UCSD-AML1 (cell line): Measurements from ENCODE around the gene PAXX.
A peak's percentile ranks its signal among the peaks of the same experiment; 100 is the strongest.

Experiments used
- DNase-seq: peaks from one replicate; lab custom pipeline; 2025; ENCODE audit not compliant: unreplicated experiment; lab: John Stamatoyannopoulos, UW

Gene PAXX

GRCh38 chr9:136964833-136965422 lies 27.3 kb upstream of the PAXX start:
- DNase-seq = no peak

GRCh38 chr9:136965771-136966484 lies 26.3 kb upstream of the PAXX start:
- no peak for DNase-seq

GRCh38 chr9:136968333-136969127 lies 23.7 kb upstream of the PAXX start:
- DNase-seq = no peak

- DNase-seq = no peak
These were observed 23.1 kb upstream of the PAXX start for GRCh38 chr9:136969150-136969549.

- DNase-seq = no peak
These were observed 22.4 kb upstream of the PAXX start for GRCh38 chr9:136969774-136970173.

- no peak for DNase-seq
These were observed 21.9 kb upstream of the PAXX start for GRCh38 chr9:136970361-136970760.

GRCh38 chr9:136971746-136972145 lies 20.5 kb upstream of the PAXX start:
- no peak for DNase-seq

- no peak for DNase-seq
These were observed 19.9 kb upstream of the PAXX start for GRCh38 chr9:136972335-136972734.

- no peak for DNase-seq
These were observed 19.5 kb upstream of the PAXX start for GRCh38 chr9:136972743-136973142.

- no peak for DNase-seq
These were observed 18.3 kb upstream of the PAXX start for GRCh38 chr9:136973618-136974617.

GRCh38 chr9:136974817-136975535 lies 17.2 kb upstream of the PAXX start:
- DNase-seq = no peak

GRCh38 chr9:136975644-136976043 lies 16.6 kb upstream of the PAXX start:
- DNase-seq = peak; percentile 64

- no peak for DNase-seq
These were observed 15.0 kb upstream of the PAXX start, which contains the start of gene PTGDS for GRCh38 chr9:136977223-136977622. Gene PTGDS (plus strand): TSS chr9:136977504. CDS start chr9:136977579, 75 bp downstream.

GRCh38 chr9:136977649-136978072 lies 14.6 kb upstream of the PAXX start:
- no peak for DNase-seq

- no peak for DNase-seq
These were observed 14.0 kb upstream of the PAXX start for GRCh38 chr9:136978073-136978864.

- no peak for DNase-seq
These were observed 13.2 kb upstream of the PAXX start for GRCh38 chr9:136978865-136979544.

- DNase-seq = no peak
These were observed 12.2 kb upstream of the PAXX start for GRCh38 chr9:136979769-136980587.
